Esophagus muscularis mucosa (tissue), 4 donors: ENCODE results near the gene DAB2IP.

ENCODE experiments used
- EP300 ChIP-seq: sonication (generic); formaldehyde crosslinking; IDR thresholded peaks from one replicate; pipeline ENCODE4 v1.6.1; 2017; ENCODE audit warnings: antibody characterized with exemption
- POLR2A ChIP-seq: fragments of 450-650 bp; IDR thresholded peaks from one replicate; pipeline ENCODE4 v1.6.1; 2017; ENCODE audit warnings: antibody characterized with exemption, moderate library complexity, mild to moderate bottlenecking, low read depth
- TF ChIP-seq, protein P1 (sequence below), 3 experiments: fragments of 200-600 bp in 2 of 3; fragments of 450-650 bp in 1 of 3; sonication (generic) in 2 of 3; IDR thresholded peaks; one replicate each; pipeline ENCODE4 v1.5.1; 2017 to 2019; ENCODE audit warnings: antibody characterized with exemption in 3 of 3, mild to moderate bottlenecking in 2 of 3, moderate library complexity in 1 of 3

DNA sequence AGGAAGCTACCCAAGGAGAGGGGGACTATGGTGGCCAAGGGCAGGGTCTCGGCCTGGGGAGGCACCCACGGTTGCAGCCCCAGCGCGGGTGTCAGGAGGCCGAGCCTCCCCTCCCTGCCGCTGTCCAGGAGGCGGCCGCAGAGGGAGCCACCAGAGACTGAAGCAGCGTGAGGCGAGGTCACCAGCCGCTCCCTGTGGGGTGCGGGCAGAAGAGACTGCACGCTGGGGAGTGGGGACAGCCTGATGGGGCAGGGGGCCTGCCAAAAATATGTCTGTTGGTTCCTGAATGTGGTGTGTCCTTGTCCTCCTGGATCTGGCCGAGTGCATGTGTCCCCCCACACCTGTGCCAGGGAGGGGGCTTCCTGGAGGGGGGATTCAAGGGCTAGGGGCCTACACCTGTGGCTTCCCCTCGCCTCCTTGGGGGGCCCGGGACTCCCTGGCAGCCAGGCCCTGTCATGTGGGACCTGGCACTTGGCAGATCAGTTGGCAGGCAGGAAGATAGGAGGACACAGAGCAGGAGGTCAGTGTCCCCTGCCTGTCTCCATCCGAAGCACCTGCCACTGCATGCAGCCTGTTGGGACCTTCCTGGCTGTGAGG, 131.2 kb downstream of the DAB2IP start:
- TF ChIP-seq, protein P1, sequence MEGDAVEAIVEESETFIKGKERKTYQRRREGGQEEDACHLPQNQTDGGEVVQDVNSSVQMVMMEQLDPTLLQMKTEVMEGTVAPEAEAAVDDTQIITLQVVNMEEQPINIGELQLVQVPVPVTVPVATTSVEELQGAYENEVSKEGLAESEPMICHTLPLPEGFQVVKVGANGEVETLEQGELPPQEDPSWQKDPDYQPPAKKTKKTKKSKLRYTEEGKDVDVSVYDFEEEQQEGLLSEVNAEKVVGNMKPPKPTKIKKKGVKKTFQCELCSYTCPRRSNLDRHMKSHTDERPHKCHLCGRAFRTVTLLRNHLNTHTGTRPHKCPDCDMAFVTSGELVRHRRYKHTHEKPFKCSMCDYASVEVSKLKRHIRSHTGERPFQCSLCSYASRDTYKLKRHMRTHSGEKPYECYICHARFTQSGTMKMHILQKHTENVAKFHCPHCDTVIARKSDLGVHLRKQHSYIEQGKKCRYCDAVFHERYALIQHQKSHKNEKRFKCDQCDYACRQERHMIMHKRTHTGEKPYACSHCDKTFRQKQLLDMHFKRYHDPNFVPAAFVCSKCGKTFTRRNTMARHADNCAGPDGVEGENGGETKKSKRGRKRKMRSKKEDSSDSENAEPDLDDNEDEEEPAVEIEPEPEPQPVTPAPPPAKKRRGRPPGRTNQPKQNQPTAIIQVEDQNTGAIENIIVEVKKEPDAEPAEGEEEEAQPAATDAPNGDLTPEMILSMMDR (IDR thresholded peaks at IDR 0.05) = no peak
- no peak for TF ChIP-seq POLR2A
- TF ChIP-seq EP300 = no peak
